Stimulated activated CD8-positive, alpha-beta memory T cell treated with anti-CD3 and anti-CD28 coated beads, Interleukin-7, amount 100 ng/mL, for 48 hours (primary cell): ENCODE results near the gene TSKS.

ENCODE experiments used
- DNase-seq, 2 donors: peaks; one replicate each; pipeline ENCODE4 v3.0.0-alpha.2; 2020; ENCODE audit warnings: low read depth in 1 of 2; ENCODE audit errors: extremely low read depth in 1 of 2

TSKS gene

GRCh38 chr19:49763230-49763629, at the start of gene TSKS:
Gene TSKS (minus strand): TSS chr19:49763306. CDS start chr19:49763247, 59 bp downstream.
- DNase-seq, result no peak

GRCh38 chr19:49812452-49812996, 49.4 kb upstream of the TSKS start:
- DNase-seq, result no peak

GRCh38 chr19:49811328-49811727, 48.2 kb upstream of the TSKS start:
- no peak for DNase-seq

GRCh38 chr19:49809941-49810389, 46.9 kb upstream of the TSKS start:
- no peak for DNase-seq

- DNase-seq, result no peak
Measured at GRCh38 chr19:49809160-49809940, 46.2 kb upstream of the TSKS start.

- peak; percentile 50 to 77 for DNase-seq
Measured at GRCh38 chr19:49808711-49809159, 45.6 kb upstream of the TSKS start.

- DNase-seq, result no peak
Measured at GRCh38 chr19:49807904-49808675, 45.0 kb upstream of the TSKS start.

- no peak for DNase-seq
Measured at GRCh38 chr19:49807058-49807903, 44.2 kb upstream of the TSKS start.

GRCh38 chr19:49806620-49806959, 43.5 kb upstream of the TSKS start:
- no peak for DNase-seq

GRCh38 chr19:49805822-49806619, 42.9 kb upstream of the TSKS start:
- no peak for DNase-seq

- DNase-seq, result no peak
Measured at GRCh38 chr19:49803529-49803856, 40.4 kb upstream of the TSKS start.

- no peak for DNase-seq
Measured at GRCh38 chr19:49802836-49803528, 39.9 kb upstream of the TSKS start.

- no peak for DNase-seq
Measured at GRCh38 chr19:49801966-49802661, 39.0 kb upstream of the TSKS start.

- no peak for DNase-seq
Measured at GRCh38 chr19:49801401-49801888, 38.3 kb upstream of the TSKS start.

GRCh38 chr19:49800771-49801170, 37.7 kb upstream of the TSKS start:
- DNase-seq, result no peak

- no peak for DNase-seq
Measured at GRCh38 chr19:49799798-49800376, 36.8 kb upstream of the TSKS start.

GRCh38 chr19:49799271-49799797, 36.2 kb upstream of the TSKS start:
- DNase-seq, result no peak

- DNase-seq, result no peak
Measured at GRCh38 chr19:49798574-49798973, 35.5 kb upstream of the TSKS start.
